ENCODE results near the gene PCDHA10.

DNA sequence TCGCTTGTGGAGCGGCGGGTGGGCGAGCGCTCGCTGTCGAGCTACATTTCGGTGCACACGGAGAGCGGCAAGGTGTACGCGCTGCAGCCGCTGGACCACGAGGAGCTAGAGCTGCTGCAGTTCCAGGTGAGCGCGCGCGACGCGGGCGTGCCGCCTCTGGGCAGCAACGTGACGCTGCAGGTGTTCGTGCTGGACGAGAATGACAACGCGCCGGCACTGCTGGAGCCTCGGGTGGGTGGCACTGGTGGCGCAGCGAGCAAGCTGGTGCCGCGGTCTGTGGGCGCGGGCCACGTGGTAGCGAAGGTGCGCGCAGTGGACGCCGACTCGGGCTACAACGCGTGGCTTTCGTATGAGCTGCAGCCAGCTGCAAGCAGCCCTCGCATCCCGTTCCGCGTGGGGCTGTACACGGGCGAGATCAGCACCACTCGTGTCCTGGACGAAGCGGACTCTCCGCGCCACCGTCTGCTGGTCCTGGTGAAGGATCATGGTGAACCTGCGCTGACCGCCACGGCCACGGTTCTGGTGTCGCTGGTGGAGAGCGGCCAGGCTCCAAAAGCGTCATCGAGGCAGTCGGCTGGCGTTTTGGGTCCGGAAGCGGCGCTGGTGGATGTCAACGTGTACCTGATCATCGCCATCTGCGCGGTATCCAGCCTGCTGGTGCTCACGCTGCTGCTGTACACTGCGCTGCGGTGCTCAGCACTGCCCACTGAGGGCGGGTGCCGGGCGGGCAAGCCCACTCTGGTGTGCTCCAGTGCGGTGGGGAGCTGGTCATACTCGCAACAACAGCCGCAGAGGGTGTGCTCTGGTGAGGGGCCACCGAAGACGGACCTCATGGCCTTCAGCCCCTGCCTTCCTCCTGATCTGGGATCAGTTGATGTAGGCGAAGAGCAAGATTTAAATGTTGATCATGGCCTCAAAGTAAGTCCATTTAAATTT, 12.6 kb upstream of the PCDHA10 start:
- TF ChIP-seq, protein P1, sequence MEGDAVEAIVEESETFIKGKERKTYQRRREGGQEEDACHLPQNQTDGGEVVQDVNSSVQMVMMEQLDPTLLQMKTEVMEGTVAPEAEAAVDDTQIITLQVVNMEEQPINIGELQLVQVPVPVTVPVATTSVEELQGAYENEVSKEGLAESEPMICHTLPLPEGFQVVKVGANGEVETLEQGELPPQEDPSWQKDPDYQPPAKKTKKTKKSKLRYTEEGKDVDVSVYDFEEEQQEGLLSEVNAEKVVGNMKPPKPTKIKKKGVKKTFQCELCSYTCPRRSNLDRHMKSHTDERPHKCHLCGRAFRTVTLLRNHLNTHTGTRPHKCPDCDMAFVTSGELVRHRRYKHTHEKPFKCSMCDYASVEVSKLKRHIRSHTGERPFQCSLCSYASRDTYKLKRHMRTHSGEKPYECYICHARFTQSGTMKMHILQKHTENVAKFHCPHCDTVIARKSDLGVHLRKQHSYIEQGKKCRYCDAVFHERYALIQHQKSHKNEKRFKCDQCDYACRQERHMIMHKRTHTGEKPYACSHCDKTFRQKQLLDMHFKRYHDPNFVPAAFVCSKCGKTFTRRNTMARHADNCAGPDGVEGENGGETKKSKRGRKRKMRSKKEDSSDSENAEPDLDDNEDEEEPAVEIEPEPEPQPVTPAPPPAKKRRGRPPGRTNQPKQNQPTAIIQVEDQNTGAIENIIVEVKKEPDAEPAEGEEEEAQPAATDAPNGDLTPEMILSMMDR (IDR thresholded peaks at IDR 0.05), result no peak
- no peak for TF ChIP-seq POLR2A (IDR thresholded peaks at IDR 0.05)
